Activated CD4-positive, alpha-beta T cell treated with anti-CD3 and anti-CD28 coated beads, Interleukin-2, amount 10 ng/mL, durations not matched to agents 7 days and 5 days (primary cell): ENCODE data around the gene ACP1. TPM values are rescaled to one million over a fixed set of nuclear protein-coding genes. Genes with fewer than 3 reads are reported as not detected.
"Not testable (repeated sequence)": the region's sequence is repeated elsewhere in the genome, so short reads cannot be mapped to it uniquely, and the experiment has no call there.

Experiments
- CTCF ChIA-PET: fragments of 350-600 bp; sonication (Branson Sonifier 250); formaldehyde crosslinking; loops from one replicate; lab custom pipeline; 2021; ENCODE audit warnings: antibody characterized with exemption; lab: Charles Lee
- POLR2A ChIA-PET: fragments of 350-600 bp; sonication (Branson Sonifier 250); formaldehyde crosslinking; loops from one replicate; lab custom pipeline; 2021; ENCODE audit warnings: antibody characterized with exemption; lab: Charles Lee
- DNase-seq: peaks from one replicate; pipeline ENCODE4 v3.0.0-alpha.2; 2020
- H3K27ac Mint-ChIP-seq: one replicate; pipeline ENCODE4 v1.8.0; 2021; ENCODE audit warnings: mild to moderate bottlenecking, moderate library complexity, mixed read lengths
- H3K27me3 Mint-ChIP-seq: one replicate; pipeline ENCODE4 v1.8.0; 2021; ENCODE audit warnings: mixed read lengths
- H3K36me3 Mint-ChIP-seq: one replicate; pipeline ENCODE4 v1.8.0; 2021; ENCODE audit warnings: low read depth, mixed read lengths
- H3K4me1 Mint-ChIP-seq: one replicate; pipeline ENCODE4 v1.8.0; 2021; ENCODE audit warnings: mixed read lengths
- H3K4me3 Mint-ChIP-seq: one replicate; pipeline ENCODE4 v1.8.0; 2021; ENCODE audit warnings: mild to moderate bottlenecking, moderate library complexity, mixed read lengths
- H3K9me3 Mint-ChIP-seq: one replicate; pipeline ENCODE4 v1.8.0; 2021; ENCODE audit warnings: mixed read lengths
- total RNA-seq, 2 experiments: library from RNA; stranded (reverse); gene quantifications; one replicate each; pipeline ENCODE4 v1.2.3, GENCODE V29; 2021

ACP1 gene
- total RNA-seq, 2 experiments from 2014 or later = 85.3 to 90.8 TPM

DNA sequence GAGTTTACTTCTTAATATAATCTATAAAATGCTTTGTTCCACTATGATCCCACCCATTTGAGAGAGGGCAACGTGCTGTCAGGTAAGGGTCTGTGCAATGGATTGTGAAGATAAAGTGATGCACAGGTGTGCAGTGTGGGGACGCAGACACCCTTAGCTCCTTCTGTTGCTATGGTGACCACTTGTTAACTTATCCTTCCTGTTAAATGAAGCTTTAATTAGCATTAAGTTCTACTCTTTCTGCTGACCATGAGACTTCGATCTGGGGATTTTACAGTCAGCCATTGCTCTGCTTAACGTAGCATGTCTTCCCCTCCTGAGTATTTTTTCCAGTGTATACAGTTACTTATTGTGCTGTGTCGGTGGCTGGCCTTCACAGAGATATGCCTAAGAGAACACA lies 46.2 kb downstream of the ACP1 start:
- no peaks in the 10 kb centered on the region for H3K9me3 Mint-ChIP-seq
- no peaks in the 10 kb centered on the region for H3K4me1 Mint-ChIP-seq
- ChIA-PET CTCF (no interaction called here), POLR2A (no interaction called here)
- peaks cover 1% of the 10 kb centered on the region for H3K27me3 Mint-ChIP-seq
- H3K27ac Mint-ChIP-seq = no peak overlapping the region
- DNase-seq = no peak
- no peak overlapping the region for H3K4me3 Mint-ChIP-seq
- no peaks in the 10 kb centered on the region for H3K36me3 Mint-ChIP-seq

GRCh38 chr2:313991-314390 lies 49.2 kb downstream of the ACP1 start:
- peaks cover 1% of the 10 kb centered on the region for H3K36me3 Mint-ChIP-seq
- H3K9me3 Mint-ChIP-seq = peaks cover 5% of the 10 kb centered on the region
- POLR2A ChIA-PET = no interaction called here
- H3K4me1 Mint-ChIP-seq = peaks cover 15% of the 10 kb centered on the region
- peaks cover 1% of the 10 kb centered on the region for H3K27me3 Mint-ChIP-seq
- no peak for DNase-seq
- no peak overlapping the region for H3K27ac Mint-ChIP-seq
- no peak overlapping the region for H3K4me3 Mint-ChIP-seq
- CTCF ChIA-PET = no interaction called here

- ChIA-PET CTCF (interaction anchor here (0.8 kb wide), 1 partner anchor 68 kb away, joined by 3 read pairs; no protein-coding TSS in a partner anchor), POLR2A (no interaction called here)
- peaks cover 2% of the 10 kb centered on the region for H3K36me3 Mint-ChIP-seq
- peaks cover 16% of the 10 kb centered on the region for H3K4me1 Mint-ChIP-seq
- H3K9me3 Mint-ChIP-seq = peaks cover 5% of the 10 kb centered on the region
- H3K4me3 Mint-ChIP-seq = no peak overlapping the region
- H3K27ac Mint-ChIP-seq = no peak overlapping the region
- H3K27me3 Mint-ChIP-seq = peaks cover 1% of the 10 kb centered on the region
- DNase-seq = no peak
Measured at GRCh38 chr2:314561-315336, 50.0 kb downstream of the ACP1 start.

DNA sequence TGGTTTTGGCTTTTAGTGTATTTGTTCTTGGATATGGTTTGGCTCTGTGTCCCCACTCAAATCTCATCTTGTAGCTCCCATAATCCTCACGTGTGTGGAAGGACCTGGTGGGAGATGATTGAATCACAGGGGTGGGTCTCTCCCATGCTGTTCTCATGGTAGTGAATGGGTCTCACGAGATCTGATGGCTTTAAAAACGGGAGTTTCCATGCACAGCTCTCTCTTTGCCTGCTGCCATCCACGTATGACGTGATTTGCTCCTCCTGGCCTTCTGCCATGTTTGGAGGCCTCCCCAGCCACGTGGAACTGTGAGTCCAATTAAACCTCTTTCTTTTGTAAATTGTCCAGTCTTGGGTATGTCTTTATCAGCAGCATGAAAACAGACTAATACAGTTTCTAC lies 51.2 kb downstream of the ACP1 start:
- H3K4me3 Mint-ChIP-seq, H3K9me3 Mint-ChIP-seq, H3K27me3 Mint-ChIP-seq, H3K27ac Mint-ChIP-seq, DNase-seq, POLR2A ChIA-PET, H3K36me3 Mint-ChIP-seq: not testable (repeated sequence)
- peaks cover 16% of the 10 kb centered on the region for H3K4me1 Mint-ChIP-seq
- CTCF ChIA-PET = interaction anchor here (1.9 kb wide), 1 partner anchor 26 kb away, joined by 5 read pairs; no protein-coding TSS in a partner anchor

GRCh38 chr2:316381-316780 lies 51.6 kb downstream of the ACP1 start:
- H3K27ac Mint-ChIP-seq = no peak overlapping the region
- CTCF ChIA-PET = interaction anchor here (0.8 to 1.9 kb wide), 2 partner anchors 11 to 27 kb away, joined by 3 to 5 read pairs; no protein-coding TSS in a partner anchor
- peaks cover 1% of the 10 kb centered on the region for H3K27me3 Mint-ChIP-seq
- POLR2A ChIA-PET = no interaction called here
- peaks cover 2% of the 10 kb centered on the region for H3K36me3 Mint-ChIP-seq
- DNase-seq = no peak
- no peak overlapping the region for H3K4me3 Mint-ChIP-seq
- peaks cover 16% of the 10 kb centered on the region for H3K4me1 Mint-ChIP-seq
- peaks cover 5% of the 10 kb centered on the region for H3K9me3 Mint-ChIP-seq

GRCh38 chr2:317501-318424 lies 53.0 kb downstream of the ACP1 start:
- POLR2A ChIA-PET = no interaction called here
- peak; percentile 12 for DNase-seq
- H3K36me3 Mint-ChIP-seq = peaks cover 2% of the 10 kb centered on the region
- H3K9me3 Mint-ChIP-seq = peaks cover 5% of the 10 kb centered on the region
- H3K27me3 Mint-ChIP-seq = no peaks in the 10 kb centered on the region
- peaks cover 16% of the 10 kb centered on the region for H3K4me1 Mint-ChIP-seq
- CTCF ChIA-PET = interaction anchor here (0.8 kb wide), 1 partner anchor 59 kb away, joined by 4 read pairs; no protein-coding TSS in a partner anchor
- peak overlapping the region; percentile 39 for H3K4me3 Mint-ChIP-seq
- peak overlapping the region; percentile 81 for H3K27ac Mint-ChIP-seq

- Mint-ChIP-seq H3K4me3 (no peak overlapping the region), H3K9me3 (peaks cover 5% of the 10 kb centered on the region), H3K27me3 (peaks cover 1% of the 10 kb centered on the region), H3K4me1 (peaks cover 16% of the 10 kb centered on the region), H3K36me3 (peaks cover 2% of the 10 kb centered on the region), H3K27ac (no peak overlapping the region)
- CTCF ChIA-PET = interaction anchor here (0.6 to 1.0 kb wide), 2 partner anchors 10 kb away, joined by 3 to 4 read pairs; no protein-coding TSS in a partner anchor
- no peak for DNase-seq
- POLR2A ChIA-PET = no interaction called here
Measured at GRCh38 chr2:319059-319600, 54.4 kb downstream of the ACP1 start.

- Mint-ChIP-seq H3K9me3 (peaks cover 5% of the 10 kb centered on the region), H3K27me3 (peaks cover 13% of the 10 kb centered on the region), H3K4me3 (no peak overlapping the region), H3K4me1 (peaks cover 16% of the 10 kb centered on the region), H3K27ac (no peak overlapping the region), H3K36me3 (peaks cover 2% of the 10 kb centered on the region)
- ChIA-PET POLR2A (no interaction called here), CTCF (no interaction called here)
- no peak for DNase-seq
Measured at GRCh38 chr2:320561-320960, 55.8 kb downstream of the ACP1 start.

- DNase-seq = no peak
- Mint-ChIP-seq H3K27ac (no peak overlapping the region), H3K4me3 (no peak overlapping the region), H3K36me3 (peaks cover 4% of the 10 kb centered on the region), H3K27me3 (peaks cover 22% of the 10 kb centered on the region), H3K4me1 (peaks cover 16% of the 10 kb centered on the region), H3K9me3 (peaks cover 12% of the 10 kb centered on the region)
- POLR2A ChIA-PET = no interaction called here
- CTCF ChIA-PET = no interaction called here
Measured at GRCh38 chr2:322326-322725, 57.6 kb downstream of the ACP1 start.

- no peak overlapping the region for H3K27ac Mint-ChIP-seq
- H3K36me3 Mint-ChIP-seq = peaks cover 4% of the 10 kb centered on the region
- CTCF ChIA-PET = no interaction called here
- H3K9me3 Mint-ChIP-seq = peaks cover 13% of the 10 kb centered on the region
- H3K4me3 Mint-ChIP-seq = no peak overlapping the region
- no peak for DNase-seq
- H3K4me1 Mint-ChIP-seq = peaks cover 11% of the 10 kb centered on the region
- POLR2A ChIA-PET = no interaction called here
- H3K27me3 Mint-ChIP-seq = peaks cover 23% of the 10 kb centered on the region
Measured at GRCh38 chr2:323035-323434, 58.3 kb downstream of the ACP1 start.
